NCI-H2171 (cell line): ENCODE measurements around the gene OR2S2.
"Not testable (repeated sequence)": the region's sequence is repeated elsewhere in the genome, so short reads cannot be mapped to it uniquely, and the experiment has no call there.

Experiments
- DNase-seq: peaks from one replicate; lab custom pipeline; 2025; lab: John Stamatoyannopoulos, UW

The OR2S2 gene

GRCh38 chr9:35958104-35958837, at the start of gene OR2S2:
Gene OR2S2, minus strand, starts transcription at chr9:35958154. Its CDS starts 56 bp downstream, at chr9:35958098.
- no peak for DNase-seq

GRCh38 chr9:36007316-36007708, 49.4 kb upstream of the OR2S2 start:
- no peak for DNase-seq

GRCh38 chr9:36006549-36007315, 48.8 kb upstream of the OR2S2 start:
- DNase-seq: no peak

GRCh38 chr9:36005891-36006290, 47.9 kb upstream of the OR2S2 start:
- no peak for DNase-seq

- no peak for DNase-seq
Observed at GRCh38 chr9:35998333-35998732, 40.4 kb upstream of the OR2S2 start.

- DNase-seq: not testable (repeated sequence)
Observed at GRCh38 chr9:35997016-35997415, 39.1 kb upstream of the OR2S2 start.

- no peak for DNase-seq
Observed at GRCh38 chr9:35996358-35996970, 38.5 kb upstream of the OR2S2 start.

GRCh38 chr9:35994959-35995358, 37.0 kb upstream of the OR2S2 start:
- DNase-seq: no peak

- DNase-seq: no peak
Observed at GRCh38 chr9:35993976-35994720, 36.2 kb upstream of the OR2S2 start.

GRCh38 chr9:35993136-35993535, 35.2 kb upstream of the OR2S2 start:
- DNase-seq: not testable (repeated sequence)

- DNase-seq: no peak
Observed at GRCh38 chr9:35990155-35990554, 32.2 kb upstream of the OR2S2 start.

- DNase-seq: no peak
Observed at GRCh38 chr9:35984021-35984420, 26.1 kb upstream of the OR2S2 start.

GRCh38 chr9:35981699-35982098, 23.7 kb upstream of the OR2S2 start:
- DNase-seq: no peak

- DNase-seq: no peak
Observed at GRCh38 chr9:35980289-35981011, 22.5 kb upstream of the OR2S2 start.

GRCh38 chr9:35978792-35979191, 20.8 kb upstream of the OR2S2 start:
- no peak for DNase-seq

- no peak for DNase-seq
Observed at GRCh38 chr9:35976726-35977125, 18.8 kb upstream of the OR2S2 start.

GRCh38 chr9:35974800-35975199, 16.8 kb upstream of the OR2S2 start:
- no peak for DNase-seq

- DNase-seq: no peak
Observed at GRCh38 chr9:35972093-35972492, 14.1 kb upstream of the OR2S2 start.

GRCh38 chr9:35967042-35967441, 9.1 kb upstream of the OR2S2 start:
- no peak for DNase-seq

- no peak for DNase-seq
Observed at GRCh38 chr9:35966433-35966832, 8.5 kb upstream of the OR2S2 start.

- DNase-seq: no peak
Observed at GRCh38 chr9:35965011-35965410, 7.1 kb upstream of the OR2S2 start.
